SK-N-SH treated with all-trans-retinoic acid at 6 μM for 48 hours (cell line): ENCODE results near the gene PTGES3L.

ENCODE experiments used
- ATAC-seq: fragments of 200-7000 bp; cut with Tn5 transposase; 3 replicates; pipeline ENCODE4 v1.9.1; 2020; ENCODE audit warnings: mild to moderate bottlenecking, moderate library complexity
- ARNTL ChIP-seq: fragments of 450-650 bp; formaldehyde crosslinking; IDR thresholded peaks from 2 replicates; pipeline ENCODE4 v1.5.0; 2020; ENCODE audit warnings: low read depth, mild to moderate bottlenecking, moderate library complexity, borderline replicate concordance
- BACH2 ChIP-seq: fragments of 250-450 bp; sonication (Bioruptor Pico); IDR thresholded peaks from 2 replicates; pipeline ENCODE4 v1.9.0; 2021; ENCODE audit warnings: mild to moderate bottlenecking, borderline replicate concordance
- CREB5 ChIP-seq: fragments of 250-450 bp; sonication (Bioruptor Pico); IDR thresholded peaks from 2 replicates; pipeline ENCODE4 v1.5.1; 2020; ENCODE audit warnings: low read depth, mild to moderate bottlenecking, moderate library complexity
- CSDC2 ChIP-seq: fragments of 250-450 bp; sonication (Bioruptor Pico); IDR thresholded peaks from 2 replicates; pipeline ENCODE4 v1.5.0; 2020; ENCODE audit warnings: mild to moderate bottlenecking, moderate library complexity
- CSRNP3 ChIP-seq: fragments of 250-450 bp; sonication (Bioruptor Pico); IDR thresholded peaks from 2 replicates; pipeline ENCODE4 v1.5.1; 2021; ENCODE audit warnings: mild to moderate bottlenecking, moderate library complexity
- ESRRG ChIP-seq: fragments of 250-450 bp; sonication (Bioruptor Pico); IDR thresholded peaks from 2 replicates; pipeline ENCODE4 v1.6.1; 2021; ENCODE audit warnings: mild to moderate bottlenecking
- GLIS3 ChIP-seq: fragments of 250-450 bp; sonication (Bioruptor Pico); IDR thresholded peaks from 2 replicates; pipeline ENCODE4 v1.5.0; 2020; ENCODE audit warnings: mild to moderate bottlenecking, moderate library complexity
- ISL1 ChIP-seq: fragments of 250-450 bp; sonication (Bioruptor Pico); IDR thresholded peaks from 2 replicates; pipeline ENCODE4 v2.1.2; 2022; ENCODE audit warnings: mild to moderate bottlenecking, moderate library complexity
- OSR1 ChIP-seq: fragments of 250-450 bp; sonication (Bioruptor Pico); IDR thresholded peaks from 2 replicates; pipeline ENCODE4 v1.8.0; 2022; ENCODE audit warnings: moderate library complexity, mild to moderate bottlenecking, inconsistent platforms
- PATZ1 ChIP-seq: fragments of 250-450 bp; sonication (Bioruptor Pico); IDR thresholded peaks from 2 replicates; pipeline ENCODE4 v1.8.0; 2020; ENCODE audit warnings: mild to moderate bottlenecking, moderate library complexity, borderline replicate concordance
- POU6F1 ChIP-seq: fragments of 250-450 bp; sonication (Bioruptor Pico); IDR thresholded peaks from 2 replicates; pipeline ENCODE4 v1.8.0; 2021; ENCODE audit warnings: low read depth, mild to moderate bottlenecking, moderate library complexity, borderline replicate concordance
- PPARA ChIP-seq: fragments of 250-450 bp; sonication (Bioruptor Pico); IDR thresholded peaks from 2 replicates; pipeline ENCODE4 v1.5.0; 2020; ENCODE audit warnings: mild to moderate bottlenecking, borderline replicate concordance
- SNAI2 ChIP-seq: fragments of 250-450 bp; sonication (Bioruptor Pico); IDR thresholded peaks from 2 replicates; pipeline ENCODE4 v1.5.0; 2020; ENCODE audit warnings: mild to moderate bottlenecking, moderate library complexity
- TCF4 ChIP-seq: fragments of 250-450 bp; sonication (Bioruptor Pico); IDR thresholded peaks from 2 replicates; pipeline ENCODE4 v1.8.0; 2021; ENCODE audit warnings: mild to moderate bottlenecking, moderate library complexity, borderline replicate concordance
- TOX ChIP-seq: fragments of 250-450 bp; sonication (Bioruptor Pico); IDR thresholded peaks from 2 replicates; pipeline ENCODE4 v1.8.0; 2021; ENCODE audit warnings: mild to moderate bottlenecking, moderate library complexity, borderline replicate concordance
- TSHZ2 ChIP-seq: fragments of 250-450 bp; sonication (Bioruptor Pico); IDR thresholded peaks from 2 replicates; pipeline ENCODE4 v1.5.0; 2020; ENCODE audit warnings: mild to moderate bottlenecking, moderate library complexity
- ZC3H10 ChIP-seq: fragments of 250-450 bp; sonication (Bioruptor Pico); IDR thresholded peaks from 2 replicates; pipeline ENCODE4 v1.5.1; 2021; ENCODE audit warnings: mild to moderate bottlenecking, moderate library complexity
- ZFP3 ChIP-seq: fragments of 250-450 bp; sonication (Bioruptor Pico); IDR thresholded peaks from 2 replicates; pipeline ENCODE4 v1.5.0; 2020; ENCODE audit warnings: mild to moderate bottlenecking, moderate library complexity
- ZFP30 ChIP-seq: fragments of 450-650 bp; formaldehyde crosslinking; IDR thresholded peaks from 2 replicates; pipeline ENCODE4 v1.5.0; 2022; ENCODE audit warnings: mild to moderate bottlenecking, moderate library complexity
- ZNF70 ChIP-seq: fragments of 450-650 bp; formaldehyde crosslinking; IDR thresholded peaks from 2 replicates; pipeline ENCODE4 v1.5.0; 2020; ENCODE audit warnings: mild to moderate bottlenecking, moderate library complexity
- ZNF8 ChIP-seq: fragments of 450-650 bp; formaldehyde crosslinking; IDR thresholded peaks from 2 replicates; pipeline ENCODE4 v1.5.0; 2020; ENCODE audit warnings: mild to moderate bottlenecking, moderate library complexity

Gene PTGES3L

GRCh38 chr17:43006639-43007551 lies 27.0 kb upstream of the PTGES3L start, which contains the start of gene IFI35:
TSS of gene IFI35 (plus strand) at chr17:43006784. CDS start at chr17:43006948, 164 bp downstream.
- no peak for TF ChIP-seq GLIS3
- no peak for TF ChIP-seq SNAI2 (CRISPR knock-in tag)
- TF ChIP-seq ZFP30 (CRISPR knock-in tag) = no peak
- TF ChIP-seq ZNF8 (CRISPR knock-in tag) = no peak
- no peak for TF ChIP-seq PPARA (CRISPR knock-in tag)
- TF ChIP-seq CSDC2 (CRISPR knock-in tag) = no peak
- TF ChIP-seq CREB5 (CRISPR knock-in tag) = no peak
- no peak for TF ChIP-seq OSR1 (CRISPR knock-in tag)
- TF ChIP-seq ISL1 (CRISPR knock-in tag) = no peak
- no peak for TF ChIP-seq TSHZ2 (CRISPR knock-in tag)
- TF ChIP-seq CSRNP3 (CRISPR knock-in tag) = no peak
- TF ChIP-seq PATZ1 (CRISPR knock-in tag) = no peak
- TF ChIP-seq ZFP3 (CRISPR knock-in tag) = no peak
- TF ChIP-seq POU6F1 (CRISPR knock-in tag) = no peak
- peak; percentile 82 for ATAC-seq

- ATAC-seq = peak; percentile 23
- TF ChIP-seq CREB5 (CRISPR knock-in tag) = no peak
- TF ChIP-seq ZNF70 = no peak
- no peak for TF ChIP-seq ISL1 (CRISPR knock-in tag)
- no peak for TF ChIP-seq PPARA (CRISPR knock-in tag)
- no peak for TF ChIP-seq TCF4
- TF ChIP-seq PATZ1 (CRISPR knock-in tag) = no peak
- no peak for TF ChIP-seq ESRRG (CRISPR knock-in tag)
- TF ChIP-seq ZC3H10 (CRISPR knock-in tag) = no peak
- TF ChIP-seq GLIS3 = no peak
- TF ChIP-seq OSR1 (CRISPR knock-in tag) = no peak
- no peak for TF ChIP-seq ARNTL
- no peak for TF ChIP-seq CSDC2 (CRISPR knock-in tag)
- TF ChIP-seq POU6F1 (CRISPR knock-in tag) = no peak
- TF ChIP-seq TOX (CRISPR knock-in tag) = no peak
- no peak for TF ChIP-seq ZFP3 (CRISPR knock-in tag)
- no peak for TF ChIP-seq BACH2 (CRISPR knock-in tag)
Observed at GRCh38 chr17:43003542-43004172, 23.8 kb upstream of the PTGES3L start.
